MM.1S (cell line): Measurements from ENCODE around the gene VCL.

Experiments
- DNase-seq: peaks from one replicate; pipeline ENCODE4 v3.0.0-alpha.2; 2015
- H2AFZ ChIP-seq: fragments of 300-600 bp; sonication (generic); 2 replicates; pipeline ENCODE4 v1.6.0; 2016; ENCODE audit warnings: antibody characterized with exemption, low read length
- H3F3A ChIP-seq: fragments of 300-600 bp; sonication (generic); 2 replicates; pipeline ENCODE4 v1.6.1; 2016; ENCODE audit warnings: mild to moderate bottlenecking, antibody characterized with exemption, low read length, moderate library complexity, mixed read lengths; ENCODE audit not compliant: insufficient read depth
- H3K27ac ChIP-seq: fragments of 300-600 bp; sonication (generic); 2 replicates; pipeline ENCODE4 v1.5.1; 2016; ENCODE audit warnings: mild to moderate bottlenecking, low read length
- H3K27me3 ChIP-seq: fragments of 300-600 bp; sonication (generic); replicated peaks from 2 replicates; pipeline ENCODE4 v1.6.0; 2016; ENCODE audit warnings: low read length; ENCODE audit not compliant: insufficient read depth
- H3K36me3 ChIP-seq: fragments of 300-600 bp; sonication (generic); replicated peaks from 2 replicates; pipeline ENCODE4 v1.6.1; 2016; ENCODE audit warnings: mild to moderate bottlenecking, low read length, mixed read lengths; ENCODE audit not compliant: insufficient read depth
- H3K4me1 ChIP-seq: fragments of 300-600 bp; sonication (generic); 2 replicates; pipeline ENCODE4 v1.6.1; 2016; ENCODE audit warnings: low read length, mixed read lengths
- H3K4me2 ChIP-seq: fragments of 300-600 bp; sonication (generic); 2 replicates; pipeline ENCODE4 v1.6.0; 2016; ENCODE audit warnings: low read depth, low read length
- H3K4me3 ChIP-seq: fragments of 300-600 bp; sonication (generic); 2 replicates; pipeline ENCODE4 v1.5.1; 2016; ENCODE audit warnings: low read length, mixed read lengths
- H3K79me2 ChIP-seq: fragments of 300-600 bp; sonication (generic); 2 replicates; pipeline ENCODE4 v1.6.1; 2016; ENCODE audit warnings: mixed run types, low read length, mixed read lengths
- H3K9ac ChIP-seq: fragments of 300-600 bp; sonication (generic); 2 replicates; pipeline ENCODE4 v1.6.1; 2016; ENCODE audit warnings: low read length, mixed read lengths
- H3K9me2 ChIP-seq: fragments of 300-600 bp; sonication (generic); replicated peaks from 2 replicates; pipeline ENCODE4 v1.6.1; 2016; ENCODE audit warnings: mild to moderate bottlenecking, low read length, mixed read lengths; ENCODE audit not compliant: insufficient read depth
- H3K9me3 ChIP-seq: fragments of 300-600 bp; sonication (generic); replicated peaks from 2 replicates; pipeline ENCODE4 v1.6.1; 2016; ENCODE audit warnings: mild to moderate bottlenecking, low read length, mixed read lengths; ENCODE audit not compliant: insufficient read depth
- H4K20me1 ChIP-seq: fragments of 300-600 bp; sonication (generic); 2 replicates; pipeline ENCODE4 v1.6.1; 2016; ENCODE audit warnings: mild to moderate bottlenecking, low read length, moderate library complexity, mixed read lengths; ENCODE audit not compliant: insufficient read depth
- CTCF ChIP-seq: fragments of 300-600 bp; sonication (generic); IDR thresholded peaks from 2 replicates; pipeline ENCODE4 v1.5.1; 2016; ENCODE audit warnings: antibody characterized with exemption, low read length, mixed read lengths
- EZH2 ChIP-seq: fragments of 300-600 bp; sonication (generic); optimal IDR thresholded peaks from 2 replicates; pipeline ENCODE3; 2017; ENCODE audit warnings: low read depth, mild to moderate bottlenecking, antibody characterized with exemption, low read length, mixed read lengths
- EZH2phosphoT487 ChIP-seq: fragments of 300-600 bp; sonication (generic); IDR thresholded peaks from 2 replicates; pipeline ENCODE4 v1.6.1; 2018; ENCODE audit warnings: antibody characterized with exemption, low read length

The VCL gene

GRCh38 chr10:74092372-74092771 is 94.5 kb downstream of the VCL start:
- no peak overlapping the region for H3K27ac ChIP-seq
- no peaks in the 10 kb centered on the region for H3F3A ChIP-seq
- H3K4me2 ChIP-seq, result no peak overlapping the region
- no peaks in the 10 kb centered on the region for H3K27me3 ChIP-seq
- H3K9me2 ChIP-seq, result no peaks in the 10 kb centered on the region
- no peaks in the 10 kb centered on the region for H3K36me3 ChIP-seq
- H4K20me1 ChIP-seq, result no peaks in the 10 kb centered on the region
- H3K4me3 ChIP-seq, result no peak overlapping the region
- no peaks in the 10 kb centered on the region for H3K9me3 ChIP-seq
- TF ChIP-seq EZH2 (no peak), EZH2phosphoT487 (no peak), CTCF (no peak)
- DNase-seq, result no peak
- no peak overlapping the region for H3K9ac ChIP-seq
- no peak overlapping the region for H2AFZ ChIP-seq
- no peaks in the 10 kb centered on the region for H3K4me1 ChIP-seq
- no peaks in the 10 kb centered on the region for H3K79me2 ChIP-seq

DNA sequence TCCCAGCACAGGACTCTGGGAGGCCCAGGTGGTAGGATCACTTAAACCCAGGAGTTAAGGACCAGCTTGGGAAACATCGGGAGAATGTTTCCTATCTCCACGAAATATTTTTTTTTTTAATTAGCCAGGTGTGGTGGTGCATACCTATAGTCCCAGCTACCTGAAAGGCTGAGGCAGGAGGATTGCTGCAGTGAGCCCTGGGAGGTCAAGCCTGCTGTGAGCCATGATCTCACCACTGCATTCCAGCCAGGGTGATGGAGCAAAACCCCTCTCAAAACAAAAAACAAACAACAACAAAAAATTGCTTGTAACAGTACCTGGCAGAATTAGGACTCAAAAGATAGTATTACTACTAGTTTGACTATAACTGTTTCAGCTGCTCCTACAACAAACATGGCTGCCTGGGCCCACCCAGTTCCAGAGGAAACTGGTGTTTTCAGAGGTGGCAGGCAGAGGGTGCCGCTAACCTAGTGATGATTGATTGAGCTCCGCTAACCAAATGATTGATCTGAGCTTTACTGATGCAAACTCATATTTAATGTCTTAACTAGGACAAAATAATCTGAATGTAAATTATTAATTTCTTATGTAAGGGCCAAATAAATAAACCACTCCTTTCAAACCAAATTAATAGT is 95.7 kb downstream of the VCL start:
- H3K9me2 ChIP-seq, result no peaks in the 10 kb centered on the region
- no peaks in the 10 kb centered on the region for H3F3A ChIP-seq
- H3K9me3 ChIP-seq, result no peaks in the 10 kb centered on the region
- H3K9ac ChIP-seq, result no peak overlapping the region
- no peak overlapping the region for H3K4me3 ChIP-seq
- no peaks in the 10 kb centered on the region for H3K4me1 ChIP-seq
- H2AFZ ChIP-seq, result no peak overlapping the region
- H3K36me3 ChIP-seq, result no peaks in the 10 kb centered on the region
- no peak overlapping the region for H3K4me2 ChIP-seq
- no peaks in the 10 kb centered on the region for H3K27me3 ChIP-seq
- no peaks in the 10 kb centered on the region for H4K20me1 ChIP-seq
- no peaks in the 10 kb centered on the region for H3K79me2 ChIP-seq
- no peak for DNase-seq
- H3K27ac ChIP-seq, result no peak overlapping the region
- TF ChIP-seq EZH2phosphoT487, result no peak
- no peak for TF ChIP-seq CTCF
- no peak for TF ChIP-seq EZH2

DNA sequence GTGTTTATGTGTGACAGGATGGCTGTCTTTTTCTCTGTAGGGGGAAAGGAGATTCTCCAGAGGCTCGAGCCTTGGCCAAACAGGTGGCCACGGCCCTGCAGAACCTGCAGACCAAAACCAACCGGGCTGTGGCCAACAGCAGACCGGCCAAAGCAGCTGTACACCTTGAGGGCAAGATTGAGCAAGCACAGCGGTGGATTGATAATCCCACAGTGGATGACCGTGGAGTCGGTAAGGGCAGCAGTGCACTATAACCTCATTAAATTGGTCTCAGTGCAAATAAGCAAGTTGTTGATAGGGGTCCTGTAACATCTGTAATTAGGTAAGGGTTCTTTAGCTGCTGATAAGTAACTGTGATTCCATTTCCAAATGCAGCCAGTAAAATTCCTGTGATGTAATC is 96.3 kb downstream of the VCL start:
- H2AFZ ChIP-seq, result no peak overlapping the region
- H4K20me1 ChIP-seq, result no peaks in the 10 kb centered on the region
- H3F3A ChIP-seq, result no peaks in the 10 kb centered on the region
- DNase-seq, result no peak
- H3K4me1 ChIP-seq, result no peaks in the 10 kb centered on the region
- no peak overlapping the region for H3K4me3 ChIP-seq
- no peak overlapping the region for H3K4me2 ChIP-seq
- no peaks in the 10 kb centered on the region for H3K9me3 ChIP-seq
- H3K27me3 ChIP-seq, result no peaks in the 10 kb centered on the region
- H3K9me2 ChIP-seq, result no peaks in the 10 kb centered on the region
- no peaks in the 10 kb centered on the region for H3K79me2 ChIP-seq
- TF ChIP-seq EZH2, result no peak
- no peak for TF ChIP-seq CTCF
- TF ChIP-seq EZH2phosphoT487, result no peak
- H3K27ac ChIP-seq, result no peak overlapping the region
- H3K36me3 ChIP-seq, result no peaks in the 10 kb centered on the region
- H3K9ac ChIP-seq, result no peak overlapping the region
